ENCODE results near the gene C12orf57.

C12orf57 gene

DNA sequence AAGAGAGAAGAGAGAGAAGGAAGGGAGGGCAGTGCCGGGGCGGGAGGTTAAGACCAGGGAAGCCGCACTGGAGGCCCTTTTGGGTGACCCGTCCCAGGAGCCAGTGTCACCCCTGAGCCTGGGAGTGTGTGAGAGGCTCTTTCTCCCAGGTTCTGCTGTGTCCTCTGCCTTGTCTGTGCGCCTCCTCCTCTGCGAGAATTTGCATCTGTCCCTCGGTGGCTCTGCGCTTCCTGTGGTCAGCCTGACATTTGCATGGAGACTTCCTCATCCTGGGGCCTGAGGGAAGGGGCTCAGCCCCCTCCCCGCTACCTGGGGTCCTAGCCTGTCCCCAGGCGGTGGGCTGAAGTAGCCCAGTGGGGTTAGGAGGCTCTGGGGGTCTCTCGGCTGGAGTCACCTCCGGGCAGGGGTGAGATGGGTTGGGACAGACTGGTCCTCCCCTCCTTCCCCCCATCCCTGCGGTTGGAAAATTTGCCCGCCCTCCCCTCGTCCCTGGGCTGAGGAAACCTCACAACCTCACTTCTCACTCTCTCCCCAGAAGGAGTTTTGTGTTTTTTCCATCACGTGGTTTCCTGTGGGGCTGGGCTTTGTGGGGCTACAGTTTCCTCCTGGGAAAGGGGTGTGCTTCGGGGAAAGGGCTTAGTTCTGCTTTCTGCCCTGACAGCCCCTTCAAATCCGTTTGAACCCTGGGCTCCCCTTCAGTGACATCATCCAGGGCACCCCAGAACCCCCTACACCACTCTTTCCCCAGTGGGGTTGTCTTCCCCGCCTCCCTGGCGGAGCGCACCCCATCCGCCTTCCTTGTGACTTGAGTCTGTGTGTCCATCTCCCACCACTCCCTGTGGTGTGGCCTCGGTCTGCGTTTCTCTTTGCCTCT lies 9.9 kb downstream of the C12orf57 start:
- peak; percentile 83 for DNase-seq (ENCODE audit: low read depth)

- DNase-seq (ENCODE audit: low read depth): no peak
These were observed 10.7 kb downstream of the C12orf57 start for GRCh38 chr12:6954316-6955107.

- no peak for DNase-seq (ENCODE audit: low read depth)
These were observed 11.5 kb downstream of the C12orf57 start for GRCh38 chr12:6955108-6956020.

DNA sequence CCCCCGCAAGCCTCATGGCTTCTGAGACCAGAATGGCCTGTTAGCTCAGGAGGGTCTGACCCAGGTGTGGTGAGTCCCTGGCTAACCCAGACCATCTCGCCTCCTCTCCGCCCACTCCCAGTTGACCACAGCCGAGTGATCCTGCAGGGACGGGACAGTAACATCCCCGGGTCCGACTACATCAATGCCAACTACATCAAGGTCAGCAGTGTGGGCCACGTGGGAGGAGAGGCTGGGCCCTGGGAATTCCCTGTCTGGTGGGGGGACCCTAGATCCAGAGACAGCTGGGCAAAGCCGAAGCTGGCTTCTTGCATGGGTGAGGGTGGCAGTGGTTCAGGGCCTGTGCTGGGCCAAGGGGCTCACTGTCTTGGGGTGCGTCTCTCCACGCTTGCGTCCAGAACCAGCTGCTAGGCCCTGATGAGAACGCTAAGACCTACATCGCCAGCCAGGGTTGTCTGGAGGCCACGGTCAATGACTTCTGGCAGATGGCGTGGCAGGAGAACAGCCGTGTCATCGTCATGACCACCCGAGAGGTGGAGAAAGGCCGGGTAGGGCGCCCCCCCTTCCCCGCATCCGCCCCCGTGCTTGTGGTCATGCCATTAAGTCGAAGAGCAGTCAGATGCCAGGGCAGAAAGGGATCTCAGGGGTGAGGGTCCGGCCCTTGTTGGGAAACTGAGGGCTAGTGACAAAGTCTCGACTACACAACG lies 12.4 kb downstream of the C12orf57 start:
- DNase-seq (ENCODE audit: low read depth): no peak

- DNase-seq (ENCODE audit: low read depth): no peak
These were observed 13.4 kb downstream of the C12orf57 start for GRCh38 chr12:6957151-6957701.

DNA sequence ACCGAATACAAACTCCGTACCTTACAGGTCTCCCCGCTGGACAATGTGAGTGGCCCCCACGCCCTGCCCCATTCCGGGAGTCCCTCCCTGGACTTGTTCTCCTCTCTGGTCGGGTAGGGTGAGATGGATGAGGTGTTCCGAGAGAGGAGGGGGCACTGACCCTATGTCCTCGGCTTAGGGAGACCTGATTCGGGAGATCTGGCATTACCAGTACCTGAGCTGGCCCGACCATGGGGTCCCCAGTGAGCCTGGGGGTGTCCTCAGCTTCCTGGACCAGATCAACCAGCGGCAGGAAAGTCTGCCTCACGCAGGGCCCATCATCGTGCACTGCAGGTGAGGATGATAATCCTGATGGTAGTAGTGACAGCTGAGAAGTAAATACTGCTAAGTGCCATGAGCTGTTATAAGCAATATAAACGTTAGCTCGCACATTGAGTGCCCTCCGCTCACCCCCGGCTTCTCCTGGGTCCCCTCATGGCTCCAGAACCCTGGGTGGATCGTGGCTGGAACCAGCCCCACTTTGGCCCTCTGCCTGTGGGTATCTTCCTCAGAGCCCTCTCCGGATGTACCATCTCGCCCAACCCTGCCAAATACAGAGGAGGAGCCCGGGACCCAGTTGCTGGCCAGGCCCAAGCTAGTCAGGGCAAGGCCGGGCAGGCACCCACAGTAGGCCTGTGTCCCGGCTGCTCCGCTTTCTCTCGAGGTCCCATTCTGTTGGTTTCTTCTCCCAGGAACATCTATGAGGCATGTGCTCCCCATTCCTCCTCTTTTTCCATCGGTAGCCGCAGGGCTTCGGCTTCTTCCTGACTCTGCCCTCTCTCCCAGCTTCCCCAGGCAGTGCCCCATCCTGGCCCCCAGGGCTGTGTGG lies 14.2 kb downstream of the C12orf57 start:
- DNase-seq (ENCODE audit: low read depth): no peak

- DNase-seq (ENCODE audit: low read depth): no peak
These were observed 14.8 kb downstream of the C12orf57 start for GRCh38 chr12:6958609-6959057.

DNA sequence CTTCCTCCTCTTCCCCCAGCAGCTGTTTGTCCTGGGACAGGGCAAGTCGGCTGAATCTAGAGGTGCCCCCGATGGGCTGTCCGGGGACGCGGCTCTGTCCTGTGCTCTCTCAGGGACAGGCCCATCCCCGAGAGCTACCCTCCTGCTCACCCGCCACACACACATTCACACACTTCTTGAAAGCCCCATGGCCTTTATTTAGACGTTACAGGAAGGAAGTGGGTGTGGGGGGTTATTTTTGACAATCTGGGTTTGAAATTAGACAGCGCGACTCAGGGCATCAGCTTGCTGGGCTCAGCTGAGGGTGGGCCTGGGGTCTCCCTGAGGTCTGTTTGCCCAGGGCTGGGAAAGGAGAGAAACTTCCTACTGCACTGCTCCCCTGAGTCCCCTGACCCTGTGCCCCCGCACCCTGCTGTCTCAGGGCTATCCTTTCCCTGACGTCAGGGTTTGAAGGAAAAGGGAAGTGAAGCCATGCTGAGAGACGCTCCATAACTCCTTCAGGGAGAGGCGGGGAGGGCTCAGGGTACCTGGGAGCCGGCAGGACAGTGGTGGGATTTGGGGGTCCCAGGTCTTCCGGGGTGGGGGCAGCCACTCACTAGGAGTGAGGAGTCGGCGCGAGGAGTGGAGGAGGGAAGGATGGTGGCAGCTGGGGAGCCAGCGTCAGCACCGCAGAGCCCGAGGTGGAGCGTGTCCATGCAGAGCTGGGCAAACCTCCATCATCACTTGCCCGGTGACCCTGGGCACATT lies 15.4 kb downstream of the C12orf57 start:
- no peak for DNase-seq (ENCODE audit: low read depth)

GRCh38 chr12:6959805-6960592 lies 16.2 kb downstream of the C12orf57 start:
- DNase-seq (ENCODE audit: low read depth): no peak

DNA sequence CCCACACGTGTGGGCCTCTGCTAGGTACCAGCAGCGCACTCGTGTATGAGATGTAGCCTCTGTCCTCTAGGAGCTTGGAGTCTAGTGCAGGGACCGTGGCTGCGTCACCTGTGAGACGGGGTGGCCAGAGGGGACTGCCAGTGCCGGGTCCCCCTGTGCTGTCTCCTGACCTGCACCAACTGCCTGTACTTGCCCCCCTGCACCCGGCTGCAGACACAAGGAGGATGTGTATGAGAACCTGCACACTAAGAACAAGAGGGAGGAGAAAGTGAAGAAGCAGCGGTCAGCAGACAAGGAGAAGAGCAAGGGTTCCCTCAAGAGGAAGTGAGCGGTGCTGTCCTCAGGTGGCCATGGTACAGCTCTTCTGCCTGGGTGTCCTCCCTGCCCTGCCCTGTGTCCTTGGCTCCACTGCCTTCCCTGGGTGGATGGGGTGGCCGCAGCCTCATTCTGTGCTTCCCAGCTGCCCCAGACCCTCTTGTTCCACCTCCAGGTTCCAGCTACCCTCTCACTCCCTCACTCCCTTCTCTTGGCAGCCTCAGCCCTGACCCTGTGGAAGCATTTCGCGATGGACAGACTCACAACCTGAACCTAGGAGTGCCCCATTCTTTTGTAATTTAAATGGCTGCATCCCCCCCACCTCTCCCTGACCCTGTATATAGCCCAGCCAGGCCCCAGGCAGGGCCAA lies 16.9 kb downstream of the C12orf57 start:
- no peak for DNase-seq (ENCODE audit: low read depth)

GRCh38 chr12:6961278-6961694 lies 17.5 kb downstream of the C12orf57 start:
- DNase-seq (ENCODE audit: low read depth): peak; percentile 92

GRCh38 chr12:6961695-6962284 lies 18.0 kb downstream of the C12orf57 start:
- DNase-seq (ENCODE audit: low read depth): no peak

- no peak for DNase-seq (ENCODE audit: low read depth)
These were observed 18.6 kb downstream of the C12orf57 start for GRCh38 chr12:6962285-6963015.

DNA sequence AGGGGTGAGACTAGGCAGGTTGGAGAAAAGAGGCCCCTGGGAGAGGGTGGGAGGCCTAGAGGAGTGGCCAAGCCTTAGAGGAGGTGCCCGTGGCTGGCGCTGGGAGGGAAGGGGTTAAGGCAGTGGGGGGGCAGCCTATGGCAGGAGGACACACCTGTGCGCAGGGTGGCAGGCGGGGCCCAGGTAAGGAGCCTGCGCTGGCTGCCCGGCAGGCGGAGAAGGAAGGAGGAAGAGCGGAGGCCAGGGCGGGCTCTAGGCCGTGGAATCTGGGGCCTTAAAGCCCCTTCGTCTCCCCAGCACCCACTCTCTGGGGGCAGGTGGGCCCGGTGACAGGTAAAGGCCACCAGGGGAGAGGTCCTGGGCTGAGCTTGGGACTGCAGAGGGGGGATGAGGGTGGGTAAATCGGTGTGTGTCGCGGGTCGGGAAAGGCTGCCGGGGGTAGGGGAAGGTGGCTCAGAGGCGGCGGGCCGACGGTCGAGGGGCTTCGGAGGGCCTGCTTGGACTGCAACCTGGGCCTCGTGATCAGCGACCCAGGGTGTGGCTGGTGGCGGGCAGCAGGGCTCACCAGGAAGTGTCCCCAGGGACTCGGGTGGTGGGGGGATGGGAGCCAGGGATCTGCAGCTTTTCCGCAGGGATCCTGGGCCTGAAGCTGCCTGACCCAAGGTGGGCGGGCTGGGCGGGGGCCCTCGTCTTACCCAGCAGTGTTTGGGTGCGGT lies 19.4 kb downstream of the C12orf57 start:
- DNase-seq (ENCODE audit: low read depth): no peak

DNA sequence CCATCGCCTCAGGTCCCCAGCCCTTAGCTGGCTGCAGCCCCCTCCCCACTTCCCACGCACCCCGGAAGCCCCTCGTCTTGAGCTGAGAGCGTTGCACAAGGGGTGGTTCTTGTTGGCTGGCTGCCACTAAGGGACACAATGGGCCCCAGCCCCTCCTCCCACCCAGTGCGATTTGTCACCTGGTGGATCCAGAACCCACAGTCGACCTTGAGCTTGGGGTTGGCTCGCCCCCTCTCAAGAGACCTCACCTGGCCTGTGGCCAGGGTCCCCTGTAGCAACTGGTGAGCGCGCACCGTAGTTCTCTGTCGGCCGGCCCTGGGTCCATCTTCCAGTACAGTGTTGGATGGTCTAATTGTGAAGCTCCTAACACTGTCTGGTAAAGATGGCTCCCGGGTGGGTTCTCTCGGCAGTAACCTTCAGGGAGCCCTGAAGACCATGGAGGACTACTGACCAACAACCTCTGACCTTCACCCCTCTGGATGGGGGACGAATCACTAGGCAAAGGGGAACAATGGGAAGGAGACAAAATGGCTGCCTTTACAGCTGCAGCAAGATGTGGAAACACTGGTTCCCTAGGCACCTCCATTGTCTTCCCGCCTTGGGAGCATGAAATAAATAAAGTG lies 20.1 kb downstream of the C12orf57 start:
- no peak for DNase-seq (ENCODE audit: low read depth)

DNA sequence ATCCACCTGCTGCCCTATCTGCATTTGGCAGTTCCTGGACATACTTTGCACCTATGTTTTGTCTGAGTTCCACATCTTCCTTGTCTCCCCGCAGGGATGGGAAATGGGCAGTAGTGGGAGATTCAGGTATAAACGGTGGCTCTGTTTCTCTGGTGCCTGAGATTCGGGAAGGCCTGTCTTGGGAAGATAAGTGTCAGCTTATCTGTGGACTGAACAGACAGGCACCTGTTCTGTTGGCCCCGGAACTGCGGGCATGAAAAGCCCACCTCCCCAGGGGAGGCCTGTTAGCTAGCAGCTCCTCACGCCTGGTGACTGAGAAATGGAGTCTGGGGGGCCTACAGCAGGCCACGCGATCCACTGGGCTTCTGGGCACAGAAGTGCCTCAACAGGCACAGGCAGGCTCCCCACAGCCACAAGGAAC lies 20.8 kb downstream of the C12orf57 start:
- DNase-seq (ENCODE audit: low read depth): no peak
